Fibroblast of mammary gland (primary cell): ENCODE measurements around the gene LIMS1.

Experiments
- DNase-seq: peaks from one replicate; pipeline ENCODE4 v3.0.0-alpha.2; 2010; ENCODE audit warnings: low read depth
- H3K4me3 ChIP-seq: 2 replicates; pipeline ENCODE4 v1.5.1; 2011; ENCODE audit warnings: low read depth, mild to moderate bottlenecking, low read length, moderate library complexity; ENCODE audit not compliant: control insufficient read depth
- TF ChIP-seq, protein P1 (sequence below): conservative IDR thresholded peaks from 2 replicates; pipeline ENCODE4 v1.5.1; 2011; ENCODE audit warnings: low read depth, low read length, inconsistent platforms; ENCODE audit not compliant: control insufficient read depth, insufficient read depth

The LIMS1 gene

DNA sequence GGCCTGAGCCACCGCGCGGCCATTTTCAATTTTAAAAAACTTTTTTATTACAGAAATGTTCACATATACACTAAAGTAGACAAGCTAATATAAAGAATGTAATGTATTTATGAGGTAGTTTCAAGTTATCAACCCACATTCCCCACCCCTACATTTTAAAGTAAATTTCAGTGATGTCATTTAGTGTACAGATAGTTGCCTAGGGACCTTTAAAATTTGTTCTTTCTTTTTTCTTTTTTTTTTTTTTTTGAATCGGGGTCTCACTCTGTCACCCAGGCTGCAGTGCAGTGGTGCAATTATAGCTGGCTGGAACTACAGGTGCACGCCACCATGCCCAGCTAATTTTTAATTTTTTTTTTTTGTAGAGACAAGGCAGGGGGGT lies 2.6 kb upstream of the LIMS1 start:
- no peak for DNase-seq
- H3K4me3 ChIP-seq, result no peak overlapping the region
- TF ChIP-seq, protein P1, sequence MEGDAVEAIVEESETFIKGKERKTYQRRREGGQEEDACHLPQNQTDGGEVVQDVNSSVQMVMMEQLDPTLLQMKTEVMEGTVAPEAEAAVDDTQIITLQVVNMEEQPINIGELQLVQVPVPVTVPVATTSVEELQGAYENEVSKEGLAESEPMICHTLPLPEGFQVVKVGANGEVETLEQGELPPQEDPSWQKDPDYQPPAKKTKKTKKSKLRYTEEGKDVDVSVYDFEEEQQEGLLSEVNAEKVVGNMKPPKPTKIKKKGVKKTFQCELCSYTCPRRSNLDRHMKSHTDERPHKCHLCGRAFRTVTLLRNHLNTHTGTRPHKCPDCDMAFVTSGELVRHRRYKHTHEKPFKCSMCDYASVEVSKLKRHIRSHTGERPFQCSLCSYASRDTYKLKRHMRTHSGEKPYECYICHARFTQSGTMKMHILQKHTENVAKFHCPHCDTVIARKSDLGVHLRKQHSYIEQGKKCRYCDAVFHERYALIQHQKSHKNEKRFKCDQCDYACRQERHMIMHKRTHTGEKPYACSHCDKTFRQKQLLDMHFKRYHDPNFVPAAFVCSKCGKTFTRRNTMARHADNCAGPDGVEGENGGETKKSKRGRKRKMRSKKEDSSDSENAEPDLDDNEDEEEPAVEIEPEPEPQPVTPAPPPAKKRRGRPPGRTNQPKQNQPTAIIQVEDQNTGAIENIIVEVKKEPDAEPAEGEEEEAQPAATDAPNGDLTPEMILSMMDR, result no peak

DNA sequence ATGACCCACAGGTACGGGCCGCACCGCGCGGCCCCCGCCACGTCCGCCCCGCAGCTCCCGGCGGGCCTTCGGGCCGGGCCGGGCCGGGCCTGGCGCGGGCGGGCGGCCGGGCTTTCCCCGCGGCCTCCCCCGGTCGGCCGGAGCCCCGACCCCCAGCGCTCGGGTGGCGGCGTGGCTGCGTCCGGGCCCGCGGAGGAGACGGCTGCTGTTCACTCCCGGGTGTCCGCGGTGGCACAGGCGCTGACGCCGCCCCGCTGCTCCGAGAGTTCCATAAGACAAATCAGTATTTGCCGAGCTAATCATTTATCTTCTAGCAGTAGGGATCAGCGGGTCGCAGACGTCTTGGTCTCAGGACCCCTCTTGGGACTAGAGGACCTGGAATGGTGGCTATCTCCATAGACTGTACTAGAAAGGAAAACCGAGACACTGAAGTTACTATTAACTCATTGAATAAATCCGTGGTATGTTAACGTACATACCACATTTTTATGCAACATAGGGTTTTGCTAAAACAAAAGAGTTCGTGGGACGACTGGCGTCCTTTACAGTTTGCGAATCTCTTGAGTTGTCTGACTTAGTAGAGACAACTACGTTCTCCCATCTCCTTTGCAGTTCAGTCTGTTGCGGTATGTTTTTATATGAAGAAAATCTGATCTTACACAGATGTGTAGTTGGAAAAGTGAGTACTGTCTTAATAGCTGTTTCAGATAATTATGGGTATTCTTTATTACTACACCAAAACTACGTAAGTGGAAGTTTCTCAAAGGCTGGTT lies 500 bp downstream of the LIMS1 start:
- TF ChIP-seq, protein P1, result no peak
- no peak for DNase-seq
- H3K4me3 ChIP-seq, result peak overlapping the region; percentile 68

DNA sequence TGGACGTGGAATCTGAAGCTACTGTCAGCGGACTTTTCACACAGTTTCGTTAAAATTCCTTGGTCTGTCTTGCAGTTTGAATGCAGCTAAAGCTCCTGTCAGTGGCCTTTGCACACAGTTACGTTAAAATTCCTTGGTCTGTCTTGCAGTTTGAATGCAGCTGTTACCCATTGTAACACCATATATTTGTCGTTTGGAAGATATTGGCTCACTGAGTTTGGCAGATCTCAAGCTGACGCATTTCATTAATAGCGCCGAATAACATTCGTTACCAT lies 1.0 kb downstream of the LIMS1 start:
- peak overlapping the region; percentile 68 for H3K4me3 ChIP-seq
- DNase-seq, result peak; percentile 72
- TF ChIP-seq, protein P1, result no peak

DNA sequence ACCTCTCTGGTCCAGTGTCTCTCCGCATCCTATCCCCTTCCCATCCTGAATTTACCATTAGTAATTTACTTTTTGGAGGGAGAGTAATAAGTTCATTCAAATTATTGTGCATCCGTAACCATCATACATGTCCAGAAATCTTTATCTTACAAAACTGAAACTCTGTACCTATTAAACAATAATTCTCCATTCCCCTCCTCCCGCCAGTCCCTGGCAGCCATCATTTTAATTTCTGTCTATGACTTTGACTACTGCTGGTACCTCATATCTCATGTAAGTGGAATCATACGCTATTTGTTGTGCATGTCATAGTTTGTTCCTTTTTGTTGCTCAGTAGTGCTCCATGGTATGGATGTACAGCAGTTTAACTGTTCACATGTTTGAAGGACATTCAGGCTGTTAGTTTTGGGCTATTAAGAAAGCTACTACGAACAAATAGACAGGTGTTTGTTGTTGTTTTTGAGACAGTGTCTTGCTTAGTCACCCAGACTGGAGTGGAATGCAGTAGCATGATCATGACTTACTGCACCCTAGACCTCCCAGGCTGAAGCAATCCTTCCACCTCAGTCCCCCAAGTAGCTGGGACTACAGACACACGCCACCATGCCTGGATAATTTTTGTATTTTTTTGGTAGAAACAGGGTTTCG lies 2.0 kb downstream of the LIMS1 start:
- H3K4me3 ChIP-seq, result peak overlapping the region; percentile 68
- peak; percentile 62 for DNase-seq
- TF ChIP-seq, protein P1, result no peak

DNA sequence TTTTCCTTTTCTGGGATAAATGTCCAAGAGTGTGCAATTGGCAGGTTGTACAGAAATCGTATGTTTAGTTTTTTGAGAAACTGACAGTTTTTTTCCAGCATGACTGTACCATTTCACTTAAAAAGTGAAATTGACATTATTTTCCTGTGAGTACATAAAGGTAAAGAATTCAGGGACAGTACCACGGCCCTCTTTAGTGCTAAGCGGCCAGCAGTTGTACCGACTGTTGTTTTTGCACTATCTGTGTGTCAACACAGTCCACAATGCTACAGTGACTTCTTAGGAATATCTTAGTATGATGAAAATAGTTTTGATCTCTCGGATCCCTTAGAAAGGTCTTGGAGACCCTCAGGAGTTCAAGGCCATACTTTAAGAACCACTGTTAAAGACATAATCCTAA lies 2.6 kb downstream of the LIMS1 start:
- no peak for DNase-seq
- no peak overlapping the region for H3K4me3 ChIP-seq
- TF ChIP-seq, protein P1, result no peak

DNA sequence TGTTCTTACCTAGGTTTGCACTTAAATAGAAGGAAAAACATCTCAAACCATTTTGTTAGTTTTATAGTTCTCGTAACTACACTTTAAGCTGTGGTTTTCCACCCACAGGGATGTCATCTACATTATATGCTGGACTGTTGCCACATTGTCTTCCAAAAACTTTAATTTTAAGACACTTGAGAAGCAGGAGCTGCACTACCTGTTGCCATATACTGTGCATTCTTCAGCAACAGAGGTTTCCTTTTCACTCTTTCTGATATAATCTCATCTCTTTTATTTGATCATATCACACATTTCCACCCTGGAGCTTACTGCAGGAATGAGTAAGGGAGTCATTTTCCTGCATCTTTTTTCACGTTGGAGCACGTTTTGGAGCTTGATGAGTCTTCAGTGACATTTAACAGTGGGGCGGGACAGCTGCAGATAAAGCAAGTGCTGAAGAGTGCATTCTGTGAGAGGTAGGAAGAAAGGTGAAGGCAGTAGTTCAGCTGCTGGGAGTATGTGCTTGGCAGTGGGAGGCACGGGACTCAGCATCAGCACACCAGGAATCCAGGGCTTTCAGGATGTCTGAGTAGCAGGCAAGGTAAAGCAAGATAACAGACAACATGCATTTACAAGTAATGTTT lies 3.8 kb downstream of the LIMS1 start:
- no peak for DNase-seq
- TF ChIP-seq, protein P1, result no peak
- no peak overlapping the region for H3K4me3 ChIP-seq
